Measurements from ENCODE around the gene ARHGAP45. TPM values are rescaled to one million over a fixed set of nuclear protein-coding genes. Genes with fewer than 3 reads are reported as not detected.
A peak's percentile ranks its signal among the peaks of the same experiment; 100 is the strongest.

The ARHGAP45 gene
- total and polyA plus RNA-seq, 9 of the 15 experiments (the other 6 are each of a cell fraction or from before 2014, with no cell fraction given): 0.08 to 22.1 (median 4.2) TPM

GRCh38 chr19:1025960-1026782, 40.8 kb upstream of the ARHGAP45 start, which contains the start of gene CNN2 (continued):
- TF ChIP-seq TFE3 (CRISPR knock-in tag; IDR thresholded peaks at IDR 0.05) (no peak), TARDBP (IDR thresholded peaks at IDR 0.05) (peak; percentile 73; the same call in 1 of the 2 replicates), E2F4 (CRISPR knock-in tag; IDR thresholded peaks at IDR 0.05; ENCODE audit: low read depth) (no peak), ZNF778 (CRISPR knock-in tag; IDR thresholded peaks at IDR 0.05) (no peak), ZBTB2 (IDR thresholded peaks at IDR 0.05) (no peak), NFYB (IDR thresholded peaks at IDR 0.05; ENCODE audit: extremely low read depth, insufficient read length) (peak; percentile 70), ZNF644 (tag; IDR thresholded peaks at IDR 0.05; ENCODE audit: low read depth) (no peak), MECOM (CRISPR knock-in tag; IDR thresholded peaks at IDR 0.05) (no peak), FOXM1 (IDR thresholded peaks at IDR 0.05; ENCODE audit: low read depth) (no peak), FOXM1 (CRISPR knock-in tag; IDR thresholded peaks at IDR 0.05; ENCODE audit: low read depth) (no peak), ZFX (CRISPR knock-in tag; IDR thresholded peaks at IDR 0.05) (peak; percentile 49), POLR2G (IDR thresholded peaks at IDR 0.05; ENCODE audit: low read depth, low read length) (peak; percentile 94), CCNT2 (IDR thresholded peaks at IDR 0.05; ENCODE audit: borderline replicate concordance, extremely low read depth, insufficient read length, low read depth, low read length) (peak; percentile 75), EP300 (IDR thresholded peaks at IDR 0.05; ENCODE audit: low read length) (no peak), ZNF766 (CRISPR knock-in tag; conservative IDR thresholded peaks at IDR 0.05) (no peak), ZNF146 (CRISPR knock-in tag; IDR thresholded peaks at IDR 0.05; ENCODE audit: unreplicated experiment) (peak; percentile 2), ZBTB11 (CRISPR knock-in tag; IDR thresholded peaks at IDR 0.05) (peak in 1 of 3 experiments; percentile 60; a peak in 1 of 6 replicates)
